Measurements from ENCODE around the gene MTHFD1.
"Not testable (repeated sequence)": the region's sequence is repeated elsewhere in the genome, so short reads cannot be mapped to it uniquely, and the experiment has no call there.

The MTHFD1 gene

DNA sequence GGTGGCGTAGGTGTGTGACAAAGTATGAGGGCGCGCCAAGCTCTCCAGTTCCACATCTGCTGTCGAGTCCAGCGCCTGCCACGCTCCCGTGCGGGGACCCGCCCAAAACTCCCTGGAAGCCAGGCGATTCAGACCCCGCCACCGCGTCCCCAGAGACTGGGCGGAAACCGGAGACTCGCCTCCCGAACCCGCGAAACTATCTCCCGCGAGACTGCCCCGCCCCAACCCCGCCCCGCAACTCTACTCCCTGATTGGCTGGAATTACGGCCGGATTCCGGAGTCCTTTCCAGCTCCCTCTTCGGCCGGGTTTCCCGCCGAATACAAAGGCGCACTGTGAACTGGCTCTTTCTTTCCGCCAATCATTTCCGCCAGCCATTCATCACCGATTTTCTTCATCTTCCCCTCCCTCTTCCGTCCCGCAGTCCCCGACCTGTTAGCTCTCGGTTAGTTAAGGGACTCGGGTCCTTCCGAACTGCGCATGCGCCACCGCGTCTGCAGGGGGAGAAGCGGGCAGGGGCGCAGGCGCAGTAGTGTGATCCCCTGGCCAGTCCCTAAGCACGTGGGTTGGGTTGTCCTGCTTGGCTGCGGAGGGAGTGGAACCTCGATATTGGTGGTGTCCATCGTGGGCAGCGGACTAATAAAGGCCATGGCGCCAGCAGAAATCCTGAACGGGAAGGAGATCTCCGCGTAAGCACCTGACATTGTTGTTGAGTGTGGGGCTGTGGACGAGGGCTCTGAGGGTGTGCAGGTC, at the start of gene MTHFD1:
MTHFD1 (plus strand) TSS at position 572 of the 751 bp plus-strand sequence; CDS start at position 647, 75 bp downstream.
- peak within 1 kb of the TSS; percentile 91 for H3K27ac Mint-ChIP-seq
- peaks cover 35% of the 10 kb centered on the region for H3K4me1 Mint-ChIP-seq (ENCODE audit: low read depth)
- H3K27me3 Mint-ChIP-seq (ENCODE audit: low read depth) = no peaks in the 10 kb centered on the region
- no peaks in the 10 kb centered on the region for H3K9me3 Mint-ChIP-seq
- peak within 1 kb of the TSS; percentile 91 for H3K4me3 Mint-ChIP-seq
- peaks cover 24% of the 10 kb centered on the region for H3K36me3 Mint-ChIP-seq (ENCODE audit: low read depth)

GRCh38 chr14:64338616-64339316, 49.4 kb upstream of the MTHFD1 start:
- Mint-ChIP-seq H3K4me1 (ENCODE audit: low read depth) (peaks cover 28% of the 10 kb centered on the region), H3K9me3 (peaks cover 9% of the 10 kb centered on the region), H3K27me3 (ENCODE audit: low read depth) (no peaks in the 10 kb centered on the region), H3K36me3 (ENCODE audit: low read depth) (peaks cover 5% of the 10 kb centered on the region), H3K4me3 (peak overlapping the region; percentile 90), H3K27ac (peak overlapping the region; percentile 94)

GRCh38 chr14:64340560-64341196, 47.5 kb upstream of the MTHFD1 start:
- Mint-ChIP-seq H3K4me1 (ENCODE audit: low read depth) (peaks cover 31% of the 10 kb centered on the region), H3K4me3 (peak overlapping the region; percentile 19), H3K27me3 (ENCODE audit: low read depth) (no peaks in the 10 kb centered on the region), H3K36me3 (ENCODE audit: low read depth) (peaks cover 5% of the 10 kb centered on the region), H3K27ac (no peak overlapping the region), H3K9me3 (peaks cover 9% of the 10 kb centered on the region)

- no peak overlapping the region for H3K27ac Mint-ChIP-seq
- no peaks in the 10 kb centered on the region for H3K9me3 Mint-ChIP-seq
- H3K4me1 Mint-ChIP-seq (ENCODE audit: low read depth) = peaks cover 11% of the 10 kb centered on the region
- no peaks in the 10 kb centered on the region for H3K27me3 Mint-ChIP-seq (ENCODE audit: low read depth)
- no peak overlapping the region for H3K4me3 Mint-ChIP-seq
- no peaks in the 10 kb centered on the region for H3K36me3 Mint-ChIP-seq (ENCODE audit: low read depth)
These were observed 40.4 kb upstream of the MTHFD1 start for GRCh38 chr14:64347748-64348147.

GRCh38 chr14:64349741-64350490, 38.2 kb upstream of the MTHFD1 start:
- Mint-ChIP-seq H3K27me3 (ENCODE audit: low read depth) (no peaks in the 10 kb centered on the region), H3K4me3 (no peak overlapping the region), H3K4me1 (ENCODE audit: low read depth) (peaks cover 6% of the 10 kb centered on the region), H3K9me3 (no peaks in the 10 kb centered on the region), H3K27ac (no peak overlapping the region), H3K36me3 (ENCODE audit: low read depth) (no peaks in the 10 kb centered on the region)

- Mint-ChIP-seq H3K9me3 (no peaks in the 10 kb centered on the region), H3K36me3 (ENCODE audit: low read depth) (no peaks in the 10 kb centered on the region), H3K4me3 (no peak overlapping the region), H3K4me1 (ENCODE audit: low read depth) (no peaks in the 10 kb centered on the region), H3K27me3 (ENCODE audit: low read depth) (no peaks in the 10 kb centered on the region), H3K27ac (no peak overlapping the region)
These were observed 24.8 kb upstream of the MTHFD1 start for GRCh38 chr14:64363265-64363846.

DNA sequence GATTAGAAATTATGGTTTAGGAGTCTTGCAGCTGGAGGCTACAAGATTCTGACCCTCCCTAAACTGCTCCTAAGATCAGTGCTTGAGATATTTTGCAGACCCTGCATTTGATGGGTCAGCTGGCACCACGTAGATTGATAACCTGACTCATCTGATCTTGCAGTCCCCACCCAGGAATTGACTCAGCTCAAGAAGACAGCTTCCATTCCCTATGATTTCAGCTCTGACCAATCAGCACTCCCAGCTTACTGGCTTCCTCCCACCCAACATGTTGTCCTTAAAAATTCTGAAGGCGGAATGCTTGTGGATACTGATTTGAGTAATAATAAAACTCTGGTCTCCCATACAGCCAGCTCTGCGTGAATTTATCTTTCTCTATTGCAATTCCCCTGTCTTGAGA, 23.2 kb upstream of the MTHFD1 start:
- Mint-ChIP-seq H3K27ac (no peak overlapping the region), H3K4me3 (no peak overlapping the region), H3K4me1 (ENCODE audit: low read depth) (no peaks in the 10 kb centered on the region), H3K27me3 (ENCODE audit: low read depth) (no peaks in the 10 kb centered on the region), H3K9me3 (no peaks in the 10 kb centered on the region), H3K36me3 (ENCODE audit: low read depth) (no peaks in the 10 kb centered on the region)

- H3K27ac Mint-ChIP-seq = not testable (repeated sequence)
These were observed 22.7 kb upstream of the MTHFD1 start for GRCh38 chr14:64365358-64365889.

DNA sequence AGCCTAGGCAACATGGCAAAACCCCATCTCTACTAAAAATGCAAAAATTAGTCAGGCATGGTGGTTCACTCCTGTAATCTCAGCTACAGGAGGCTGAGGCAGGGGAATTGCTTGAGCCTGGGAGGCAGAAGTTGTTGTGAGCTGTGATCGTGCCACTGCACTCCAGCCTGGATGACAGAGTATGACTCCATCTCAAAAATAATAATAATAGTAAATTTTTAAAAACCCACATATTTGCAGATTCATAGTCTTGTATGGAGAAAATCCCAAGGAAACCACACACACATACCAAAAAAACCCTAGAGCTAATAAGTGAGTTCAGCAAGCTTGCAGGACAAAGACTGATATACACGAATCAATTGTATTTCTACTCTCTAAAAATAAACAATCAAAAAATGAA, 19.0 kb upstream of the MTHFD1 start:
- H3K36me3 Mint-ChIP-seq (ENCODE audit: low read depth) = no peaks in the 10 kb centered on the region
- no peaks in the 10 kb centered on the region for H3K27me3 Mint-ChIP-seq (ENCODE audit: low read depth)
- H3K9me3 Mint-ChIP-seq = no peaks in the 10 kb centered on the region
- no peaks in the 10 kb centered on the region for H3K4me1 Mint-ChIP-seq (ENCODE audit: low read depth)
- H3K27ac Mint-ChIP-seq = no peak overlapping the region
- H3K4me3 Mint-ChIP-seq = no peak overlapping the region

More at GRCh38 chr14:64365358-64365889, 22.7 kb upstream of the MTHFD1 start:
- not testable (repeated sequence) for H3K9me3 Mint-ChIP-seq; H3K36me3 Mint-ChIP-seq (ENCODE audit: low read depth); H3K4me1 Mint-ChIP-seq (ENCODE audit: low read depth); H3K4me3 Mint-ChIP-seq; H3K27me3 Mint-ChIP-seq (ENCODE audit: low read depth)

DNA sequence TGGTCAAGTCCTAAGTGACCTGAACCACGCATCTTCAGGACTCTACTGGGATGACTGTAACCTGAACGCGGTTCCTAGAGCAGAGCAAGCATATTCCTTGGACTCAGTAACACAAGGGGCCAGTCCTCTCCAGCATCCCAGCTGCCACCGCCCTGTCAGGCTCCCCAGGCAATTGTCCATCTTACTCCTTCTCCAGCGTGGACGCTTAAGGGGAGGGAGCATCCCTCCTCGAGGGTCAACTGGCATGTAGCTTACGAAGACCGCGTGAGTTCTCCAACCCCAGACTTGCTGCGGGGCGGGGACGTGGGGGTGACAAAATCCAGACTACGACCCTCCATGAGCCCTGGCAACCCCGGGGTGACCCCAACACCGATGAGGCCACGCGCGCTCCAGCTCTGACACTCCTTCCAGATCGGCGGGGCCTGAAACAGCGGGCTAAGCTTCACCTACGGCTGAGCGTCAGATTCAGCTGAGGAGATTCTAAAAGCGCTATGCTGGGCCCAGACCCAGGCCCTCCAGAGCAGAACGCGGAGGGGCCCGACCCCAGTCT, 846 bp upstream of the MTHFD1 start:
- no peaks in the 10 kb centered on the region for H3K9me3 Mint-ChIP-seq

GRCh38 chr14:64388533-64389285, 556 bp downstream of the MTHFD1 start:
- Mint-ChIP-seq H3K4me3 (peak overlapping the region; percentile 91), H3K27me3 (ENCODE audit: low read depth) (no peaks in the 10 kb centered on the region), H3K4me1 (ENCODE audit: low read depth) (peaks cover 41% of the 10 kb centered on the region), H3K27ac (peak overlapping the region; percentile 91), H3K9me3 (no peaks in the 10 kb centered on the region), H3K36me3 (ENCODE audit: low read depth) (peaks cover 29% of the 10 kb centered on the region)

More for the DNA sequence above, 846 bp upstream of the MTHFD1 start:
- Mint-ChIP-seq H3K36me3 (ENCODE audit: low read depth) (peaks cover 20% of the 10 kb centered on the region), H3K4me1 (ENCODE audit: low read depth) (peaks cover 29% of the 10 kb centered on the region), H3K27me3 (ENCODE audit: low read depth) (no peaks in the 10 kb centered on the region), H3K4me3 (peak overlapping the region; percentile 91), H3K27ac (peak overlapping the region; percentile 91)

GRCh38 chr14:64391113-64391725, 3.1 kb downstream of the MTHFD1 start:
- Mint-ChIP-seq H3K27ac (no peak overlapping the region), H3K27me3 (ENCODE audit: low read depth) (no peaks in the 10 kb centered on the region), H3K4me3 (peak overlapping the region; percentile 57), H3K9me3 (no peaks in the 10 kb centered on the region), H3K36me3 (ENCODE audit: low read depth) (peaks cover 35% of the 10 kb centered on the region), H3K4me1 (ENCODE audit: low read depth) (peaks cover 57% of the 10 kb centered on the region)

DNA sequence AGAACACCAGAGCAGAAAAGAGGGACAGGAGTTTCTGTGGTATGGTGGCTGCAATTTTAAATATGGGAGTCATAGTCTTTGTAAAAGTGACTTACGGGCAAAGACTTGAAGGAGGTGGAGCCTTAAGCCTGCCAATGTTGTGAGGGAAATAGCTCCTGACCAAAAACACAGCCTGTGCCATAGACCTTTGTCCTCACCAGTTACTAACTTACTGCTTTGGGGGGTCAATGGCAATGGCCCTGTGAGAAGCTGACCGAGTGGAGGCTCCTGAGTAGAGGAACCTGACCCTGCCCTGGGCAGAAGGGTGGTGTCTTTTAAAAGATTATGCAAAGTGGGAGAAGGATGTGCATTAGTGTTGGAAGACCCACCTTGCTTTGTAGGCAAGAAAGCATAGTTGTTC, 3.8 kb downstream of the MTHFD1 start:
- Mint-ChIP-seq H3K4me3 (no peak overlapping the region), H3K27me3 (ENCODE audit: low read depth) (no peaks in the 10 kb centered on the region), H3K4me1 (ENCODE audit: low read depth) (peaks cover 54% of the 10 kb centered on the region), H3K9me3 (no peaks in the 10 kb centered on the region), H3K36me3 (ENCODE audit: low read depth) (peaks cover 35% of the 10 kb centered on the region), H3K27ac (no peak overlapping the region)
